HL-60 (cell line): Measurements from ENCODE around the gene CYP8B1.

Source experiments
- CTCF ChIP-seq: IDR thresholded peaks from one replicate; pipeline ENCODE4 v1.5.1; 2011; ENCODE audit warnings: low read length, control low read depth, inconsistent platforms; ENCODE audit not compliant: insufficient read depth
- GABPA ChIP-seq: IDR thresholded peaks from 2 replicates; pipeline ENCODE4 v1.6.1; 2012; ENCODE audit warnings: low read depth

GRCh38 chr3:42894698-42895579 lies 19.3 kb upstream of the CYP8B1 start:
- TF ChIP-seq CTCF, result no peak
- TF ChIP-seq GABPA, result no peak
